Tibial nerve (tissue), 3 donors: Measurements from ENCODE around the gene OSTF1.

Experiments
- CTCF ChIP-seq, 5 experiments: fragments of 200-600 bp in 3 of 5; fragments of 450-650 bp in 2 of 5; sonication (generic) in 3 of 5; IDR thresholded peaks; one replicate each; pipeline ENCODE4 v1.5.1; 2016 to 2019; ENCODE audit warnings: antibody characterized with exemption in 5 of 5, mild to moderate bottlenecking in 3 of 5, moderate library complexity in 2 of 5
- POLR2A ChIP-seq, 2 donors: fragments of 450-650 bp; IDR thresholded peaks; one replicate each; pipeline ENCODE4 v1.6.1; 2017; ENCODE audit warnings: antibody characterized with exemption in 2 of 2, mild to moderate bottlenecking in 2 of 2, moderate library complexity in 2 of 2

GRCh38 chr9:75134495-75134894, 46.2 kb downstream of the OSTF1 start:
- TF ChIP-seq CTCF (IDR thresholded peaks at IDR 0.05) (no peak), POLR2A (IDR thresholded peaks at IDR 0.05) (no peak)
